HG02840 (cell line): ENCODE results near the gene NAT9.

Experiments
- ATAC-seq: cut with Tn5 transposase; IDR thresholded peaks from one replicate; pipeline ENCODE4 v1.9.1; 2021; ENCODE audit warnings: mild to moderate bottlenecking, moderate library complexity, moderate number of reproducible peaks; ENCODE audit not compliant: unreplicated experiment, low FRiP score

NAT9 gene

DNA sequence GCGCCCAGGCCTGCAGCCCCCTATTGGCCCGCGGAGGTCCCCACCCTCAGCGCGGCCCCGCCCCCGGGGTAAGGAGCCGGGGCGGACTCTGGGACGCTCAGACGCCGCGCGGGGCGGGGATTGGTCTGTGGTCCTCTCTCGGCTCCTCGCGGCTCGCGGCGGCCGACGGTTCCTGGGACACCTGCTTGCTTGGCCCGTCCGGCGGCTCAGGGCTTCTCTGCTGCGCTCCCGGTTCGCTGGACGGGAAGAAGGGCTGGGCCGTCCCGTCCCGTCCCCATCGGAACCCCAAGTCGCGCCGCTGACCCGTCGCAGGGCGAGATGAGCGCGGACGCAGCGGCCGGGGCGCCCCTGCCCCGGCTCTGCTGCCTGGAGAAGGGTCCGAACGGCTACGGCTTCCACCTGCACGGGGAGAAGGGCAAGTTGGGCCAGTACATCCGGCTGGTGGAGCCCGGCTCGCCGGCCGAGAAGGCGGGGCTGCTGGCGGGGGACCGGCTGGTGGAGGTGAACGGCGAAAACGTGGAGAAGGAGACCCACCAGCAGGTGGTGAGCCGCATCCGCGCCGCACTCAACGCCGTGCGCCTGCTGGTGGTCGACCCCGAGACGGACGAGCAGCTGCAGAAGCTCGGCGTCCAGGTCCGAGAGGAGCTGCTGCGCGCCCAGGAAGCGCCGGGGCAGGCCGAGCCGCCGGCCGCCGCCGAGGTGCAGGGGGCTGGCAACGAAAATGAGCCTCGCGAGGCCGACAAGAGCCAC is 27.4 kb downstream of the NAT9 start, which contains the start of gene NHERF1:
TSS of gene NHERF1 (plus strand) at position 100 of the 750 bp plus-strand sequence. CDS start at position 319, 219 bp downstream.
- ATAC-seq: peak; percentile 87

- ATAC-seq: no peak
Measured at GRCh38 chr17:74748279-74748528, 27.9 kb downstream of the NAT9 start.

GRCh38 chr17:74746922-74747321 is 29.2 kb downstream of the NAT9 start:
- ATAC-seq: no peak

DNA sequence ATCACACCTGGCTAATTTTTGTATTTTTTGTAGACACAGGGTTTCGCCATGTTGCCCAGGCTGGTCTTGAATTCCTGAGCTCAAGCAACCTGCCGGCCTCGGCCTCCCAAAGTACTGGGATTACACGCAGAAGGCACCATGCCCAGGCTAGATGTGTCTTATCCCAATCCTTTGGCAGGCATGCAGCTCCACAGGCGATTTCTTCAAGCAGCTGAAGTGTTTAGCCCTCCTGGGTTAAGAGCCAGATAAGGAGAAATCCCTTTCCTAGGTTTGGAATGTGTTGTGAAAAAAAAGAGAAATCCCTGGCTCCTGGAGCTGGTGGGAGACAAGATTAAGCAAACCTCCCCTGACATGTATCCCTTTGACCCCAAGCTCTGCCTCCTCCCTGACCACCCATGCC is 29.8 kb downstream of the NAT9 start:
- no peak for ATAC-seq

DNA sequence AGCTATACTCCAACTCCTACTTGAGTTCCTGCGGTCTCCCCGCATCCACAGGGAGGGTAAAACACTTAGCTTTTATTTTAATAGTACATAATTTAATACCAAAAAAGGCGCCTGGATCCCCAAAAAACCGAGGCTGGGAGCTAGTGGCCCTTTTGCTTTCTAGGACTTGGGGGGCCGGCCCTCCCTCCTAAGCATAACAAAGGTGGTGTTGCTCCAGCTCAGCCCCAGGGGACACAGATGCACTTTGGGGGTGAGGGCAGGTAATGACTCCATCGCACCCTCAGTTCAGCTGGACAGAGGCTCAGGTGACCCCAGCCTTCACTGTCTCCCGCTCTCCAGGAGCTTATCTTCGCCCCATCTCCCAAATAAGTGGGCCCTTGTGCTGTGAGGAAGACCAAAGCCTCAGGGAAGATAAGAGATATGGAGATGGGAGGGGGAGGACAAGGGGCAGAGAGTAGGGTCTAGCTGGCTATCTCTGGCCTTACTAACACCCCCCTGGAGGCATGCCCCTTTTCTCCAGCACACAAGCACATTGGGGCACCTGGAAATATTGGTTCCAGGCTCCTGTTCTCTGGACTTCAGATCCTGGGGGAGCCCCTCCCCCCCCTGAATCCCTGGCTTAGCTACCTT is 30.5 kb downstream of the NAT9 start:
- no peak for ATAC-seq

GRCh38 chr17:74744714-74745547 is 31.2 kb downstream of the NAT9 start:
- ATAC-seq: no peak

- no peak for ATAC-seq
Measured at GRCh38 chr17:74744349-74744713, 31.8 kb downstream of the NAT9 start.

DNA sequence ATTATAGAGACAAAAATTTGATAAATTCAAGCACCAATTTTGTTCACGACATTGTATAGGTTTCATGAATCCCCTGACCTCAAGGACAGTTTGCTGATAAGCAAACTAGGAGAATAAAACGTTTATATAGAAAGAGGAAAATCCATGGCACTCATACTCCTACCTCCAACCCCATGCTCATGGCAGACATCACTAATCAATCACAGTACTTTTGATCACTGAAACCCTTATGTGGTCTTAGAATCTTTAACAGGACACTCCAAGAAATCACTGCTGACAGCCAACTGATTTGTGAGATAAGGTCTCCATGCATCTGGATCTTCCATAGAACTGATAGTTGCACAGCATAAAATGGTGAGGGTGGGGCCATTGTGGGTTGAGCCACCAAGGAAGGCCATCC is 32.4 kb downstream of the NAT9 start:
- ATAC-seq: no peak

- ATAC-seq: no peak
Measured at GRCh38 chr17:74742978-74743545, 33.1 kb downstream of the NAT9 start.

GRCh38 chr17:74742153-74742515 is 34.0 kb downstream of the NAT9 start:
- no peak for ATAC-seq

GRCh38 chr17:74740641-74741387 is 35.3 kb downstream of the NAT9 start:
- no peak for ATAC-seq

DNA sequence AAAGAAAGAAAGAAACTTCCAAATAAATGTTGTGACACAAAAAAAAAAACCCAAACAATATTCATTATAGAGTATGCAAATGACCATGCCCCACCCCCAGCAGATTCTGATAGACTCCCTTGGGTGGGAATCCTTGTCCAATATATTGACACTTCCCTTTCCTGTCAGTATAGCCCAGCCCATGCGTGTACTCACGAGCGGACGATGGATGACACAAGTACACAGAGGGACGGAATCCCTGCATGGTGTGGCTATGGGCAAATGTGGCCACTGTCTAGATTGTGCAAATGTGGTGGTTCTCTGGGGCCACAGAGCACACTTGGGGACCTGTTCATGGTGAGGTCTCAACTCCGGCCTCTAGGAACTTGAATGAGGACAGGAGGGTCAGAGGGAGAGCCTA is 36.0 kb downstream of the NAT9 start:
- ATAC-seq: no peak

DNA sequence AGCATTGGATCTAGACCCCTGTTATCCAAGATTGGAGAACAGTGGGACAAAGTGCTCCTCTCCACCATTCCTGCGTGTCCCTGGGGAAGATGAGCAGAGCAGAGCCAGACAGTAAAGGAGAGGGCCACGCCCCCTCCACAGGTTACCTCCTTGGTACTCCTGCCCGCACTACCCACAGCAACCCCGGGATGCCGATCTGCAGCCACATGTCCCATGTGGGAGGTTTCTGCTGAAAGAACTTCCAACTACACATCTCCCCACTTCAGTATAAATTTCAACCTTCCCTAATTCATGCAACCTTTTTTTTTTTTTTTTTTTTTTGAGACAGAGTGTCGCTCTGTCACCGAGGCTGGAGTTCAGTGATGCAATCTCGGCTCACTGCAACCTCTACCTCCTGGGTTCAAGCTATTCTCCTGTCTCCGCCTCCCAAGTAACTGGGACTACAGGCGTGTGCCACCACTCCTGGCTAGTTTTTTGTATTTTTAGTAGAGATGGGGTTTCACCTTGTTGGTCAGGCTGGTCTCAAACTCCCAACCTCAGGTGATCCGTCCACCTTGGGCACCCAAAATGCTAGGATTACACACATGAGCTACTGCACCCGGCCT is 36.8 kb downstream of the NAT9 start:
- ATAC-seq: no peak

DNA sequence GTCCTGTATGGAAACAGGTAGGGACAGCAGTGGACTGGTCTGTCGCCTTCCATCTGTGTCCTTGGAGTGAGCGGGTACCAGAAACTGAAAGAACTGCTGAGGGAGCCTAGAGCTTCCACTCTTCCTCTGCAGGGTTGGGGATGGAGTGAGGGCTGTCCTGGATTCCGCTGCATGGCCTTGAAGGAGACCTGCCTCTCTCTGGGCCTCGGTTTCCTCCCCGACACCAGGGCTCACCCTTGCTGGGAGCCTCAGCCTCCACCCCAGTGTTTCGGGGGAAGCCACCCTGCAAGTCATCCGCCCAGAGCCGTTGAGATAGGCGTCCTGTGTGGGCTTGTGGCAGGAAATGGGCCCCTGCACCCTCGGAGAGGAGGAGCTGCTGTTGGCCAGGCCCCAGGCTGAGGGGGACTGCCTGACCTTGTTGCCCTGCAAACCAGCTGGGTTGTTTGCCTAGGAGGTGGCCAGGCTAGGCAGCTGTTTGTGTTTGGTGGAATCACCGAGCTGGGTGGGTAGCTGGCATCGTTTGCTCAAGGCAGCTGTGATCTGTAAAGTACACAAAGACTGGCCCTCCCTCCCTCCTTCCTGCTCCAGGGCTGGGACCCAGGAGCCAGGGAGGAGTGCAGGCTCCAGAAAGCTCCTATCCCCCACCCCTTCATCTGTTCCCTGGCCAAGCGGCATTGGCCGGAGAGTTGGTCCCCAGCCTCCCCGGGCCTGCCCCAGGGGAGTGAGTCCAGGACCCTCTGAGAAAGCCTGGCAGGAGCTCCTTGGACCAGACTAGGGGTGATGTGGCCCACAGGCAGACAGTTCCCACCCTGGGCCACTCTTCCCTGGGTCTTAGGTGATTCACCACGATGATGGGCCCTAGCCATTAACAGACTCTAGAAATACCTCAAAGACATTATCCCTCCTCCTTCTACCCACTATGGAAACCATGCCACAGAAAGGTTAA is 37.8 kb downstream of the NAT9 start:
- no peak for ATAC-seq

DNA sequence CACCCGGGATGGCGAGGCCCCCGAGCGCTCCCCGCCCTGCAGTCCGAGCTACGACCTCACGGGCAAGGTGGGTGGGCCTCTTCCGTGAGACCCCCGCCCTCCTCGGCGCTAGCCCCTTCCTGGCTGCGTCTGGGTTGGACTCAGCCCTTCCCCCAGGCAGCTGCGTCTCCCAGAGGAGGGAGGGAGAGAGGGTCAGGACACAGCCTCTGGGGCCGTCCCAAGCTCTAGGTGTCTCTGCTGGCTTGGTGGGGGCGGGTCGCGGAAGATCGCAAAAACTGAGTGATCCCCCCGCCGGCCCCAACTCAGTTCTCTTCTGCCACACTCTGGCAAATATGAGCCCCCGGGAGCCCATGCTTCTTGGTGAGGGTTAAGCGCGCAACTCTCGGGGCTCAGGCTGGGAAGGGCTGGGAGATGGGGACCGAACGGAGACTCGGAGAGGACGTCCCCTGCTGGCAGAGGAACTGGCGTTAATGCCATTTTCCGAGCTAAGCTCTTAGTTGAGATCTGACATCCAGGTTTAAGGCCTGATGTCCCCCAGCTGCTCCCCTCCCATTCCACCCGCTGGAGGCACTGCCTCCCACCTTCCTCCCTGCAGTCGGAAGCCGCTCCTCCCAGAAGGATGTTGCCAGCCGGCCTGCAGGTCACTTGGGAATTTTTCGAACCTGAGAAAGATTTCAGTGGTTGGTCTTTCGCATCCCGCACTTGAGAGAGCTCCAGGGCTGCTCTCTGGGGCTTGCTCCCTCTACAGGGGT is 38.7 kb downstream of the NAT9 start:
- no peak for ATAC-seq

- no peak for ATAC-seq
Measured at GRCh38 chr17:74736513-74737298, 39.4 kb downstream of the NAT9 start, which contains the start of gene RAB37. Gene RAB37, plus strand, starts transcription at chr17:74737256. Its CDS starts 17 bp downstream, at chr17:74737273.

- ATAC-seq: no peak
Measured at GRCh38 chr17:74734256-74734655, 41.9 kb downstream of the NAT9 start.
